Type B pancreatic cell (in vitro differentiated cells): ENCODE measurements around the gene HMGCLL1. TPM values are rescaled to one million over a fixed set of nuclear protein-coding genes. Genes with fewer than 3 reads are reported as not detected.

Source experiments
- DNase-seq: peaks from one replicate; pipeline ENCODE4 v3.0.0; 2021; ENCODE audit warnings: mixed read lengths; ENCODE audit not compliant: unreplicated experiment; ENCODE audit errors: extremely low spot score
- H3K27ac Mint-ChIP-seq: 2 replicates; pipeline ENCODE4 v1.8.0; 2021; ENCODE audit warnings: mild to moderate bottlenecking, mixed read lengths
- H3K27me3 Mint-ChIP-seq: 2 replicates; pipeline ENCODE4 v1.8.0; 2021; ENCODE audit warnings: mixed read lengths
- H3K36me3 Mint-ChIP-seq: 2 replicates; pipeline ENCODE4 v1.8.0; 2021; ENCODE audit warnings: mixed read lengths
- H3K4me1 Mint-ChIP-seq: one replicate; pipeline ENCODE4 v1.8.0; 2021; ENCODE audit warnings: mixed read lengths; ENCODE audit not compliant: unreplicated experiment
- H3K4me3 Mint-ChIP-seq: 2 replicates; pipeline ENCODE4 v1.8.0; 2021; ENCODE audit warnings: mild to moderate bottlenecking, mixed read lengths
- H3K9me3 Mint-ChIP-seq: 2 replicates; pipeline ENCODE4 v1.8.0; 2021; ENCODE audit warnings: mixed read lengths
- long read RNA-seq: library from polyadenylated mRNA; unstranded; transcript quantifications from one replicate; pipeline ENCODE4 v2.0.0, GENCODE V29; 2020
- total RNA-seq: library from RNA; stranded (reverse); gene quantifications from 2 replicates; pipeline ENCODE4 v1.2.1, GENCODE V29; 2021; ENCODE audit warnings: low replicate concordance
- TF ChIP-seq, protein P1 (sequence below): fragments of 200-600 bp; sonication (generic); conservative IDR thresholded peaks from 2 replicates; pipeline ENCODE4 v1.5.0; 2021; ENCODE audit warnings: antibody characterized with exemption, mild to moderate bottlenecking

The HMGCLL1 gene
- 1.6 and 1.9 TPM in 2 replicates for total RNA-seq
- long read RNA-seq, partial matches to known transcripts = 3 of 10 reads
- long read RNA-seq, other reads (novel, unspliced or antisense) = 2 of 10 reads

DNA sequence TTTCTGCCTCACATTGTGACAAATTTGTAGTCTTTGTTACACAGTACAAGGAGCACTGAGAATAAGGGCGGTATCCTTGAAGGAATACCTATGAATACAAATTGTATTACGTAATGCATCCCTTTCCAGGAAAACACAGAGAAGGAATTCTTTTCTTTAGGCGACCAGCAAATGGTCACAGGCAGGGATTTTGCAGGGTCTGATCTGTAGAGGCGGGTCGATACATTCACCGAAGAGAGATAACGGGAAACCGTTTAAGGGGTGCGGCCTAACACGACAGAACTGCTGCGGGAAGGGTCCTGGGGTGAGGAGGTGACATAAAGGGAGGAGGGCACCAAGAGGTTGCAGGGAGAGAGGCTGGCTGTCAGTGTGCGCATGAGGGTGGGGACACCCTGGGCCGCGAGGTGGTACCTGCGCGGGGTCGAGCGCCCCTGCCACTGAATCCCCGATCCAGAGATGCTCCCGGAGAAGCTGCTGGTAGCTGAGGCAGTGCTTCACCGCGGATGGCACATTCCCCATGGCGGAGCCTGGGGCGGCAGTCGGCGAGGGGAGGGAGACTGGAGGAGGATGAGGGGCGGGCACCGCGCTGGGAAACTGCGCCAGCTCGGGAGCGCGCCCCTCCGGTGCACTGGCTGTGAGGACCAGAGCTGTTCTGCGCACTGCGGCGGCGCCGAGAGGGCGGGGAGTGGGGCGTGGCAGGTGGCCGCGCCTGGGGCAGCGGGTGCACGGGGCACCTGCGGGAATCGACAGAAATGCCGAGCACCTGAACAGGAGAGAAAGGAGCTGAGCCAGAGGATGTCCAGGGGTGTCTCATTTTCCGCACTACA lies at the start of gene HMGCLL1:
TSS of gene HMGCLL1 (minus strand) at position 656 of the 827 bp plus-strand sequence. CDS start at position 519, 137 bp downstream.
- TF ChIP-seq, protein P1, sequence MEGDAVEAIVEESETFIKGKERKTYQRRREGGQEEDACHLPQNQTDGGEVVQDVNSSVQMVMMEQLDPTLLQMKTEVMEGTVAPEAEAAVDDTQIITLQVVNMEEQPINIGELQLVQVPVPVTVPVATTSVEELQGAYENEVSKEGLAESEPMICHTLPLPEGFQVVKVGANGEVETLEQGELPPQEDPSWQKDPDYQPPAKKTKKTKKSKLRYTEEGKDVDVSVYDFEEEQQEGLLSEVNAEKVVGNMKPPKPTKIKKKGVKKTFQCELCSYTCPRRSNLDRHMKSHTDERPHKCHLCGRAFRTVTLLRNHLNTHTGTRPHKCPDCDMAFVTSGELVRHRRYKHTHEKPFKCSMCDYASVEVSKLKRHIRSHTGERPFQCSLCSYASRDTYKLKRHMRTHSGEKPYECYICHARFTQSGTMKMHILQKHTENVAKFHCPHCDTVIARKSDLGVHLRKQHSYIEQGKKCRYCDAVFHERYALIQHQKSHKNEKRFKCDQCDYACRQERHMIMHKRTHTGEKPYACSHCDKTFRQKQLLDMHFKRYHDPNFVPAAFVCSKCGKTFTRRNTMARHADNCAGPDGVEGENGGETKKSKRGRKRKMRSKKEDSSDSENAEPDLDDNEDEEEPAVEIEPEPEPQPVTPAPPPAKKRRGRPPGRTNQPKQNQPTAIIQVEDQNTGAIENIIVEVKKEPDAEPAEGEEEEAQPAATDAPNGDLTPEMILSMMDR = no peak
- H3K27ac Mint-ChIP-seq = peak within 1 kb of the TSS; percentile 23
- H3K4me1 Mint-ChIP-seq = peaks cover 6% of the 10 kb centered on the region
- H3K4me3 Mint-ChIP-seq = peak within 1 kb of the TSS; percentile 94
- no peaks in the 10 kb centered on the region for H3K9me3 Mint-ChIP-seq
- H3K36me3 Mint-ChIP-seq = peaks cover 3% of the 10 kb centered on the region
- DNase-seq = peak; percentile 70
- peaks cover 29% of the 10 kb centered on the region for H3K27me3 Mint-ChIP-seq

DNA sequence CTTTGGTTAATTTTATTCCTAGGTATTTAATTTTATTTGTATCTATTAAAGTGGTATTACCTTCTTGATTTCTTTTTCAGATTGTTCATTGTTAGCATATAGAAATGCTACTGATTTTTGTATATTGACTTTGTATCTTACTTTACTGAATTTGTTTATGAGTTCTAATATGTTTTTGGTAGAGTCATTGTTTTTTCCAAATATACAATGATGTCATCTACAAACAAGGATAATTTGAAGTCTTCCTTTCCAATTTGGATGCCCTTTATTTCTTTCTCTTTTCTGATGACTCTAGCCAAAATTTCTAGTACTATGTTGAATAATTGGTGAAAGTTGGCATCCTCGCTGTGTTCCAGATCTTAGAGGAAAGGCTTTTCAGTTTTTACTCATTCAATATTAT lies 43.0 kb upstream of the HMGCLL1 start:
- TF ChIP-seq, protein P1 = no peak
- Mint-ChIP-seq H3K9me3 (peaks cover 14% of the 10 kb centered on the region), H3K36me3 (no peaks in the 10 kb centered on the region), H3K27me3 (no peaks in the 10 kb centered on the region), H3K4me3 (no peak overlapping the region), H3K4me1 (no peaks in the 10 kb centered on the region), H3K27ac (no peak overlapping the region)
- DNase-seq = no peak

DNA sequence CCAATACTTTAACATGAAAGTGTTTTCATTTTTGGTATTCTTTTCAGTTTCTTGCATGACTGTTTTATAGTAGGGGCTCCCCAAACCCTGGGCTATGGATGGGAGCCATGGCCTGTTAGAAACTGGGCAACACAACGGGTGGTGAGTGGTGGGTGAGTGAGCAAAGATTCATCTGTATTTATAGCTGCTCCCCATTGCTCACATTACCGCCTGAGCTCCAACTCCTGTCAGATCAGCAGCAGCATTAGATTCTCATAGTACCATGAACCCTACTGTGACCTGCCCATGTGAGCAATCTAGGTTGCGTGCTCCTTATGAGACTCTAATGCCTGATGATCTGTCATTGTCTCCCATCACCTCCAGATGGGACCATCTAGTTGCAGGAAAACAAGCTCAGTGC lies 42.3 kb upstream of the HMGCLL1 start:
- no peak overlapping the region for H3K27ac Mint-ChIP-seq
- H3K9me3 Mint-ChIP-seq = peaks cover 14% of the 10 kb centered on the region
- no peaks in the 10 kb centered on the region for H3K36me3 Mint-ChIP-seq
- no peak overlapping the region for H3K4me3 Mint-ChIP-seq
- H3K4me1 Mint-ChIP-seq = no peaks in the 10 kb centered on the region
- no peak for DNase-seq
- H3K27me3 Mint-ChIP-seq = no peaks in the 10 kb centered on the region
- TF ChIP-seq, protein P1 = no peak

DNA sequence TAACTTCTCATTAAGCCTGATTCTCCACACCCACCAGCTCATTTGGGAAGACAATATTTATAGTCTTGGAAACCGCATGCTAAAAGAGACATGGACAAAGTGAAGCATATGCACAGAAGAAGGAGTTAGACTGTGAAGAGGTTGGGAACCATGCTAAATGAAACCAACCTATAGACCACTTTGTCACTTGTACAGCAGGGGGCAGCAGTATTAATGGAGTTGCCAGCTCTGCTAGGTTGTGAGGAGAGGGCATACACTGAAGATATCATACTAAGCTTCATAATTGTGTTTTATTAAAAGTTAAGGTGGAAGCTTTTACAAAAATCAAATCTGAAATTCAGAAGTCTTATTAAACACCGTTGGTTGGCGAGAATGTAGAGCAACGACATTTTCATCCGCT lies 38.3 kb upstream of the HMGCLL1 start:
- Mint-ChIP-seq H3K27me3 (no peaks in the 10 kb centered on the region), H3K4me1 (no peaks in the 10 kb centered on the region), H3K27ac (no peak overlapping the region), H3K4me3 (no peak overlapping the region), H3K36me3 (no peaks in the 10 kb centered on the region), H3K9me3 (peaks cover 10% of the 10 kb centered on the region)
- no peak for DNase-seq
- TF ChIP-seq, protein P1 = peak; percentile 72

DNA sequence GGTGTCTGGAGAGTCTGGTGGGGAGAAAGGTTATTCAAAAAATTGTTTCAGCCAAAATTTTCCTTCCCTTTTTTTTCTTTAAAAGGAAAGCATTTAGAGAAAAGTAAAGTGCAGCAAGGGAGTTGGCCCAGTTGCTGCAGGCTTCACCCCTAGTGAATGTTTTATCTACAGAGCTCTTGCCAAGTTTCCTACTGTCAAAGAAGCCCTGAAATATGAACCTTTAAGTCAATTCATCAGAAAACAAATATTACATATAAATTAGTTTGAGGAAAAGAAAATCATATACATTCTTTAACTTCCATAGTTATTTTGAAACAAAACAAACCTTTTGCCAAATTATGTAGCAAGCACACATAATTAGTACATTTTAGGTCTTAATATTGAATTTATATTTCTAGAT lies 25.0 kb upstream of the HMGCLL1 start:
- DNase-seq = no peak
- no peaks in the 10 kb centered on the region for H3K27me3 Mint-ChIP-seq
- H3K27ac Mint-ChIP-seq = no peak overlapping the region
- H3K9me3 Mint-ChIP-seq = no peaks in the 10 kb centered on the region
- H3K4me3 Mint-ChIP-seq = no peak overlapping the region
- no peaks in the 10 kb centered on the region for H3K36me3 Mint-ChIP-seq
- TF ChIP-seq, protein P1 = no peak
- H3K4me1 Mint-ChIP-seq = no peaks in the 10 kb centered on the region
